Natural killer cell (primary cell): ENCODE data around the gene CRACR2A. TPM values are rescaled to one million over a fixed set of nuclear protein-coding genes. Genes with fewer than 3 reads are reported as not detected.

Experiments used
- ATAC-seq, 3 donors: fragments of 150-1000 bp in 2 of 3; fragments of 200-7000 bp in 1 of 3; cut with Tn5 transposase; 1 replicate in 1 of 3; 2 replicates in 2 of 3; pipeline ENCODE4 v1.10.0; 2021; ENCODE audit warnings: mild to moderate bottlenecking in 2 of 3, moderate library complexity in 2 of 3
- DNase-seq, 2 donors: peaks; one replicate each; pipeline versions ENCODE4 v3.0.0 to v3.0.0-alpha.2; 2013 to 2021; ENCODE audit warnings: mixed read lengths in 1 of 2
- H3K27ac ChIP-seq: one replicate; pipeline ENCODE4 v1.5.1; 2013; ENCODE audit warnings: mild to moderate bottlenecking, low read length
- H3K27me3 ChIP-seq: one replicate; pipeline ENCODE4 v1.6.1; 2013; ENCODE audit warnings: low read length; ENCODE audit not compliant: control insufficient read depth, insufficient read depth
- H3K36me3 ChIP-seq: one replicate; pipeline ENCODE4 v1.6.1; 2013; ENCODE audit warnings: low read length; ENCODE audit not compliant: control insufficient read depth, insufficient read depth
- H3K4me1 ChIP-seq: one replicate; pipeline ENCODE4 v1.6.1; 2013; ENCODE audit warnings: low read length; ENCODE audit not compliant: control insufficient read depth, insufficient read depth
- H3K4me3 ChIP-seq: one replicate; pipeline ENCODE4 v1.5.1; 2013; ENCODE audit warnings: low read length
- H3K9me3 ChIP-seq: one replicate; pipeline ENCODE4 v1.6.1; 2013; ENCODE audit warnings: low read length; ENCODE audit not compliant: control insufficient read depth, insufficient read depth
- H3K27ac Mint-ChIP-seq, 2 donors: one replicate each; pipeline ENCODE4 v1.8.0; 2022; ENCODE audit warnings: mild to moderate bottlenecking in 2 of 2, mixed read lengths in 2 of 2, moderate library complexity in 1 of 2
- H3K27me3 Mint-ChIP-seq, 2 donors: one replicate each; pipeline ENCODE4 v1.8.0; 2022; ENCODE audit warnings: low read depth in 2 of 2, mixed read lengths in 2 of 2
- H3K36me3 Mint-ChIP-seq: one replicate; pipeline ENCODE4 v1.8.0; 2022; ENCODE audit warnings: mixed read lengths
- H3K4me1 Mint-ChIP-seq, 2 donors: one replicate each; pipeline ENCODE4 v1.8.0; 2022; ENCODE audit warnings: mixed read lengths in 2 of 2
- H3K4me3 Mint-ChIP-seq: one replicate; pipeline ENCODE4 v1.8.0; 2022; ENCODE audit warnings: mild to moderate bottlenecking, moderate library complexity, mixed read lengths
- H3K9me3 Mint-ChIP-seq, 2 donors: one replicate each; pipeline ENCODE4 v1.8.0; 2022; ENCODE audit warnings: mixed read lengths in 2 of 2
- WGBS: methylation state at CpG from one replicate; pipeline ENCODE4 v1.1.7; 2013; ENCODE audit warnings: missing lambda C conversion rate; ENCODE audit not compliant: insufficient coverage; 5-methylcytosine and 5-hydroxymethylcytosine counted together
- intact Hi-C: fragments of 100-400 bp; cut with micrococcal nuclease; formaldehyde crosslinking; loops from one replicate; pipeline ENCODE4 v1.14.2; 2022
- total RNA-seq, 4 donors: library from RNA; stranded (reverse); fragments of 120-200 nt in 1 of 4; gene quantifications; one replicate each; pipeline versions ENCODE4 v1.2.3 to v1.2.4, GENCODE V29; 2013 to 2022
- TF ChIP-seq, protein P1 (sequence below): fragments of 200-600 bp; IDR thresholded peaks from one replicate; pipeline ENCODE4 v1.8.0; 2022; ENCODE audit warnings: antibody characterized with exemption

CRACR2A gene
- total RNA-seq, 3 donors from 2014 or later (not counting 1 experiment from before 2014, with no cell fraction given), result 59.8 to 94.4 (median 80.5) TPM

DNA sequence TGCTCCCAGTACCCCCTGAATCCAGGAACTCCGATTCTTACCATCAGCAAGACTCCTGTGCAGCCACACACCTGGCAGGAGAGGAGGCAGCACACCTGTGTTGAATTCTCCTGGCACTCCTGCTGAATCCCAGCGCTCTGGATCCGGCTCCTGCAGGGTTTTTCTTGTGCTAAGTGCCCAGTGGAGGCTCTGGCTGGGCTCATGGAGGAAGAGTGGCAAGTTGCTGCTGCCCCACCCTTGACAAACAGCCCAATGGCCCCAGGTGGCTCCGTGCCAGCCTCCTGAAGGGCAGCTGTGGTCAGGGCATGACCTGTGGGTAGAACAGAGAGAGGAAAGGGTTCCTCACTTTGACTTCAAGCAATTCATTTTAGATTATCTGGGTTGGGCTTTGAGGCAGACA, 20.0 kb downstream of the CRACR2A start:
- Mint-ChIP-seq H3K36me3 (peaks cover 5% of the 10 kb centered on the region), H3K4me3 (no peak overlapping the region), H3K27me3 (no peaks in the 10 kb centered on the region), H3K27ac (no peak overlapping the region), H3K4me1 (peaks cover 28 to 34% of the 10 kb centered on the region in 2 donors), H3K9me3 (no peaks in the 10 kb centered on the region)
- Histone ChIP-seq H3K4me1 (peaks cover 29% of the 10 kb centered on the region), H3K4me3 (no peak overlapping the region), H3K9me3 (no peaks in the 10 kb centered on the region), H3K27ac (no peak overlapping the region), H3K36me3 (peaks cover 24% of the 10 kb centered on the region), H3K27me3 (no peaks in the 10 kb centered on the region)
- DNase-seq (no peak), ATAC-seq (no peak)
- 83% methylated on average over 4 of the region's 4 CpGs for WGBS
- TF ChIP-seq, protein P1, sequence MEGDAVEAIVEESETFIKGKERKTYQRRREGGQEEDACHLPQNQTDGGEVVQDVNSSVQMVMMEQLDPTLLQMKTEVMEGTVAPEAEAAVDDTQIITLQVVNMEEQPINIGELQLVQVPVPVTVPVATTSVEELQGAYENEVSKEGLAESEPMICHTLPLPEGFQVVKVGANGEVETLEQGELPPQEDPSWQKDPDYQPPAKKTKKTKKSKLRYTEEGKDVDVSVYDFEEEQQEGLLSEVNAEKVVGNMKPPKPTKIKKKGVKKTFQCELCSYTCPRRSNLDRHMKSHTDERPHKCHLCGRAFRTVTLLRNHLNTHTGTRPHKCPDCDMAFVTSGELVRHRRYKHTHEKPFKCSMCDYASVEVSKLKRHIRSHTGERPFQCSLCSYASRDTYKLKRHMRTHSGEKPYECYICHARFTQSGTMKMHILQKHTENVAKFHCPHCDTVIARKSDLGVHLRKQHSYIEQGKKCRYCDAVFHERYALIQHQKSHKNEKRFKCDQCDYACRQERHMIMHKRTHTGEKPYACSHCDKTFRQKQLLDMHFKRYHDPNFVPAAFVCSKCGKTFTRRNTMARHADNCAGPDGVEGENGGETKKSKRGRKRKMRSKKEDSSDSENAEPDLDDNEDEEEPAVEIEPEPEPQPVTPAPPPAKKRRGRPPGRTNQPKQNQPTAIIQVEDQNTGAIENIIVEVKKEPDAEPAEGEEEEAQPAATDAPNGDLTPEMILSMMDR, result no peak
- intact Hi-C loops, result no loop called here

DNA sequence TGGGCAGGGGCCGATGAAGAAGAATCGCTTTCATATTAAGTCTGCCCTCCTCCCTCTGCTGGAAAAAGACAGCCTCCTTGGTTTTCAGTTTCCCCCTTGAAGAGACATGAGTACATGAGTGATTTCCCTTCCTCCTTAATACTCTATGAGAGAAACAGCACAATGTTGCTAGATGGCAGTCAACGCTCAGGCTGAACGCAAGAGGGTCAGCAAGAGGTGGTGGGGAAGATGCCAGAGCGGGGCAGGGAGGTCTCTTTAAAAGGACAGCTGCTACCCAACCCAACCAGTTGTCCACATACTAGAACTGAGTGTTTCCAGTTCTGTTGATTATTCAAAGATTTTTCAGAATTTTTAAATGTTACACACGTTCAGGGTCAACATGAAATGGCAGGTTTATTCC, 22.8 kb downstream of the CRACR2A start:
- peaks cover 19% of the 10 kb centered on the region for H3K36me3 ChIP-seq
- H3K4me3 Mint-ChIP-seq, result peak overlapping the region; percentile 7

DNA sequence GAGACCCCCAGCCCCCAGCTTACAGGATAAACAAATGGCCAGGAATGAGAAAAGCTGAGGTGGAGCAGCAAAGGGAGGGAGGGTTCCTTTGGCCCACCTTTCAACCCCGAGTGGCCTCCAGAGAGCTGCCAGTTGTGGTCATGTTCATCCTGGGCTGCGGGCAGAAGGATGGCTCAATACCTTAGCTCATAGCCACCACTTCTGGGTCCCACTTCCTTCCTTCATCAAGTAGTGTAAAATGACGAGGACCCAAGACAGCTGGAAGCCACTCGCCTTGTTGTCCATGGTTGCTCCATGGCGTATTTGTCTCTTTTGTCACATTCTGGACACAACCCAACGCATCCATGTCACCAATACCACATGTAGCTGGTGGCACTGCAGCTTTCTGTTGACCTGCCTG, 24.2 kb downstream of the CRACR2A start:
- ATAC-seq (peak; percentile 52 to 78 (median 59)), DNase-seq (peak in 1 of 2 donors; percentile 62)
- Mint-ChIP-seq H3K4me1 (peaks cover 53 to 64% of the 10 kb centered on the region in 2 donors), H3K4me3 (peak overlapping the region; percentile 88), H3K36me3 (peaks cover 5% of the 10 kb centered on the region), H3K27me3 (no peaks in the 10 kb centered on the region), H3K9me3 (no peaks in the 10 kb centered on the region), H3K27ac (peak overlapping the region; percentile 88 to 95)
- Histone ChIP-seq H3K27ac (peak overlapping the region; percentile 89), H3K27me3 (no peaks in the 10 kb centered on the region), H3K36me3 (peaks cover 30% of the 10 kb centered on the region), H3K4me3 (peak overlapping the region; percentile 4), H3K9me3 (no peaks in the 10 kb centered on the region), H3K4me1 (peaks cover 44% of the 10 kb centered on the region)
- 14% methylated on average over 6 of the region's 6 CpGs for WGBS
- intact Hi-C loops, result loop anchor here (1.0 to 2.0 kb wide), 3 partner anchors 16 to 592 kb away; no protein-coding TSS in a partner anchor
- TF ChIP-seq, protein P1, result no peak

More for the DNA sequence above, 22.8 kb downstream of the CRACR2A start:
- Mint-ChIP-seq H3K27me3 (no peaks in the 10 kb centered on the region), H3K4me1 (peaks cover 51 to 62% of the 10 kb centered on the region in 2 donors), H3K27ac (peak overlapping the region; percentile 88 to 95), H3K9me3 (no peaks in the 10 kb centered on the region), H3K36me3 (peaks cover 5% of the 10 kb centered on the region)
- intact Hi-C loops, result no loop called here
- no peak overlapping the region for H3K27ac ChIP-seq
- peaks cover 44% of the 10 kb centered on the region for H3K4me1 ChIP-seq
- no peaks in the 10 kb centered on the region for H3K27me3 ChIP-seq
- no peaks in the 10 kb centered on the region for H3K9me3 ChIP-seq
- WGBS, result 88% methylated on average over 6 of the region's 6 CpGs
- no peak overlapping the region for H3K4me3 ChIP-seq
- TF ChIP-seq, protein P1, result no peak
- ATAC-seq, result no peak
- no peak for DNase-seq
